IMR-90 (cell line): Measurements from ENCODE around the gene CRBN. TPM values are rescaled to one million over a fixed set of nuclear protein-coding genes. Genes with fewer than 3 reads are reported as not detected.

Experiments used
- ATAC-seq: fragments of 200-7000 bp; cut with Tn5 transposase; 2 replicates; pipeline ENCODE4 v1.9.1; 2020; ENCODE audit warnings: low read depth, mild to moderate bottlenecking, moderate library complexity
- BruUV-seq: library from RNA; stranded (reverse); fragments of 400-500 nt; replicated peaks from 2 replicates; lab custom pipeline; 2021; lab: Mats Ljungman, UMichigan
- CTCF ChIA-PET: fragments of 300-600 bp; formaldehyde crosslinking; extraction: SDS; loops from one replicate; lab custom pipeline; 2021; ENCODE audit warnings: antibody characterized with exemption; lab: Yijun Ruan, JAX
- POLR2A ChIA-PET: fragments of 300-600 bp; sonication (Branson Sonifier 250); formaldehyde crosslinking; loops from one replicate; lab custom pipeline; 2022; ENCODE audit warnings: antibody characterized with exemption; ENCODE audit not compliant: unreplicated experiment; lab: Charles Lee
- DNase-seq: peaks from one replicate; pipeline ENCODE4 v3.0.0; 2013
- H2AFZ ChIP-seq: replicated peaks from 2 replicates; pipeline ENCODE3; 2013; ENCODE audit warnings: low read length, mild to moderate bottlenecking; ENCODE audit not compliant: poor library complexity
- H2AK5ac ChIP-seq: 2 replicates; pipeline ENCODE4 v1.6.1; 2013; ENCODE audit warnings: low read depth, low read length, inconsistent platforms
- H2AK9ac ChIP-seq: replicated peaks from 2 replicates; pipeline ENCODE3; 2013; ENCODE audit warnings: mild to moderate bottlenecking, low read depth, low read length, moderate library complexity; ENCODE audit not compliant: poor library complexity
- H2BK120ac ChIP-seq: 2 replicates; pipeline ENCODE4 v1.6.1; 2013; ENCODE audit warnings: low read depth, low read length, inconsistent platforms
- H2BK15ac ChIP-seq: 3 replicates; pipeline ENCODE4 v1.6.1; 2013; ENCODE audit warnings: low read depth, low read length, inconsistent platforms
- H2BK20ac ChIP-seq: 2 replicates; pipeline ENCODE4 v1.6.1; 2013; ENCODE audit warnings: low read depth, mild to moderate bottlenecking, inconsistent platforms, low read length, moderate library complexity
- H2BK5ac ChIP-seq: 2 replicates; pipeline ENCODE4 v1.6.1; 2013; ENCODE audit warnings: mild to moderate bottlenecking, low read depth, low read length, inconsistent platforms; ENCODE audit not compliant: poor library complexity, severe bottlenecking
- H3K14ac ChIP-seq: replicated peaks from 2 replicates; pipeline ENCODE4 v1.6.1; 2013; ENCODE audit warnings: low read depth, low read length, inconsistent platforms
- H3K18ac ChIP-seq: 2 replicates; pipeline ENCODE4 v1.6.1; 2013; ENCODE audit warnings: low read depth, low read length, control low read depth
- H3K23ac ChIP-seq: 2 replicates; pipeline ENCODE4 v1.6.1; 2013; ENCODE audit warnings: low read depth, low read length, inconsistent platforms
- H3K27ac ChIP-seq: 2 replicates; pipeline ENCODE4 v1.5.1; 2013; ENCODE audit warnings: mild to moderate bottlenecking, control low read depth, low read length; ENCODE audit not compliant: insufficient read depth
- H3K27me3 ChIP-seq: 2 replicates; pipeline ENCODE4 v1.6.1; 2013; ENCODE audit warnings: low read length; ENCODE audit not compliant: control insufficient read depth, insufficient read depth
- H3K36me3 ChIP-seq: 2 replicates; pipeline ENCODE4 v1.6.1; 2013; ENCODE audit warnings: low read length, mixed read lengths; ENCODE audit not compliant: control insufficient read depth, insufficient read depth
- H3K4ac ChIP-seq: 2 replicates; pipeline ENCODE4 v1.6.1; 2013; ENCODE audit warnings: low read depth, low read length, inconsistent platforms
- H3K4me1 ChIP-seq: 2 replicates; pipeline ENCODE4 v1.6.1; 2013; ENCODE audit warnings: low read length, mixed read lengths; ENCODE audit not compliant: control insufficient read depth, insufficient read depth
- H3K4me2 ChIP-seq: 2 replicates; pipeline ENCODE4 v1.6.1; 2013; ENCODE audit warnings: low read depth, mild to moderate bottlenecking, control low read depth, low read length, moderate library complexity
- H3K4me3 ChIP-seq: 2 replicates; pipeline ENCODE4 v1.5.1; 2013; ENCODE audit warnings: low read depth, mild to moderate bottlenecking, control low read depth, low read length, moderate library complexity; ENCODE audit not compliant: insufficient read depth
- H3K56ac ChIP-seq: 2 replicates; pipeline ENCODE4 v1.6.1; 2013; ENCODE audit warnings: low read length, inconsistent platforms; ENCODE audit not compliant: insufficient read depth; ENCODE audit errors: extremely low read depth
- H3K79me1 ChIP-seq, 2 experiments: 2 replicates each; pipeline ENCODE4 v1.6.1; 2013; ENCODE audit warnings: low read length in 2 of 2, inconsistent platforms in 1 of 2, low read depth in 1 of 2
- H3K9ac ChIP-seq: 2 replicates; pipeline ENCODE4 v1.6.1; 2013; ENCODE audit warnings: low read depth, low read length, control low read depth
- H3K9me1 ChIP-seq: 2 replicates; pipeline ENCODE4 v1.6.1; 2013; ENCODE audit warnings: low read length, inconsistent platforms; ENCODE audit not compliant: insufficient read depth
- H3K9me3 ChIP-seq: 2 replicates; pipeline ENCODE4 v1.6.1; 2013; ENCODE audit warnings: low read length; ENCODE audit not compliant: control insufficient read depth, insufficient read depth
- H4K20me1 ChIP-seq: 2 replicates; pipeline ENCODE4 v1.6.1; 2013; ENCODE audit warnings: low read length, inconsistent platforms; ENCODE audit not compliant: insufficient read depth
- H4K5ac ChIP-seq: 2 replicates; pipeline ENCODE4 v1.6.1; 2013; ENCODE audit warnings: mild to moderate bottlenecking, low read depth, low read length, control low read depth
- H4K8ac ChIP-seq, 2 experiments: 2 replicates each; pipeline ENCODE4 v1.6.1; 2013; ENCODE audit warnings: low read depth in 2 of 2, low read length in 2 of 2, control low read depth in 1 of 2, inconsistent platforms in 1 of 2
- H4K91ac ChIP-seq: 2 replicates; pipeline ENCODE4 v1.6.1; 2013; ENCODE audit warnings: low read depth, low read length, inconsistent platforms; ENCODE audit not compliant: insufficient read depth
- BHLHE40 ChIP-seq: fragments of 150-350 bp; IDR thresholded peaks from 2 replicates; pipeline ENCODE4 v1.6.1; 2016; ENCODE audit warnings: mild to moderate bottlenecking, low read depth, low read length
- CEBPB ChIP-seq: IDR thresholded peaks from 2 replicates; pipeline ENCODE4 v1.6.1; 2012; ENCODE audit warnings: low read depth, low read length, improper control_type of control experiment
- CHD1 ChIP-seq: IDR thresholded peaks from 2 replicates; pipeline ENCODE4 v1.6.1; 2012; ENCODE audit warnings: low read depth, low read length, improper control_type of control experiment
- FOS ChIP-seq: fragments of 150-350 bp; IDR thresholded peaks from 2 replicates; pipeline ENCODE4 v1.6.1; 2016; ENCODE audit warnings: low read depth, low read length
- MAFK ChIP-seq: IDR thresholded peaks from 2 replicates; pipeline ENCODE4 v1.6.1; 2012; ENCODE audit warnings: low read depth, low read length, improper control_type of control experiment
- MAZ ChIP-seq: IDR thresholded peaks from 2 replicates; pipeline ENCODE4 v1.6.1; 2012; ENCODE audit warnings: low read depth, mild to moderate bottlenecking, low read length, improper control_type of control experiment, moderate library complexity, borderline replicate concordance
- MXI1 ChIP-seq: IDR thresholded peaks from 2 replicates; pipeline ENCODE4 v1.6.1; 2012; ENCODE audit warnings: low read depth, mild to moderate bottlenecking, low read length, moderate library complexity, borderline replicate concordance
- NFE2L2 ChIP-seq: fragments of 150-350 bp; IDR thresholded peaks from 2 replicates; pipeline ENCODE4 v1.6.1; 2016; ENCODE audit warnings: low read depth, mild to moderate bottlenecking, low read length
- POLR2A ChIP-seq: IDR thresholded peaks from 2 replicates; pipeline ENCODE4 v1.6.1; 2012; ENCODE audit warnings: mild to moderate bottlenecking, low read depth, low read length
- RAD21 ChIP-seq: IDR thresholded peaks from 2 replicates; pipeline ENCODE4 v1.6.1; 2012; ENCODE audit warnings: low read length, improper control_type of control experiment
- RCOR1 ChIP-seq: IDR thresholded peaks from 2 replicates; pipeline ENCODE4 v1.6.1; 2012; ENCODE audit warnings: mild to moderate bottlenecking, low read length, improper control_type of control experiment; ENCODE audit not compliant: insufficient replicate concordance
- RFX5 ChIP-seq: IDR thresholded peaks from 2 replicates; pipeline ENCODE4 v1.8.0; 2012; ENCODE audit warnings: low read depth, mild to moderate bottlenecking, low read length, moderate library complexity
- SMC3 ChIP-seq: fragments of 150-350 bp; IDR thresholded peaks from 2 replicates; pipeline ENCODE4 v1.6.1; 2016; ENCODE audit warnings: low read depth, mild to moderate bottlenecking, antibody characterized with exemption, low read length, moderate library complexity
- WGBS, 2 experiments: methylation state at CpG; one replicate each; pipeline versions ENCODE4 v1.1.5 to v1.1.7; 2013; ENCODE audit warnings: missing lambda C conversion rate in 2 of 2; ENCODE audit not compliant: insufficient read length in 1 of 2; ENCODE audit errors: extremely low coverage in 2 of 2; 5-methylcytosine and 5-hydroxymethylcytosine counted together
- dilution Hi-C: fragments of 300-500 bp; cut with HindIII; formaldehyde crosslinking; loops from one replicate; pipeline ENCODE4 v1.14.3; 2018; ENCODE audit warnings: low sequenced_read_pairs; ENCODE audit not compliant: unreplicated experiment
- in situ Hi-C: fragments of 300-500 bp; cut with MboI; formaldehyde crosslinking; loops from 3 replicates; pipeline ENCODE4 v1.14.3; 2019; ENCODE audit warnings: low sequenced_read_pairs, inconsistent platforms, mixed read lengths
- intact Hi-C: fragments of 100-400 bp; cut with micrococcal nuclease; formaldehyde crosslinking; loops from 2 replicates; pipeline ENCODE4 v1.10.0; 2022
- polyA plus RNA-seq, 3 experiments: library from polyadenylated mRNA; depleted of rRNA; stranded (reverse); fragments of >200 nt; gene quantifications; 2 replicates each; pipeline ENCODE4 v1.2.3, GENCODE V29; 2012; ENCODE audit warnings: low replicate concordance in 1 of 3
- total RNA-seq: library from RNA; depleted of rRNA; stranded (reverse); fragments of >200 nt; gene quantifications from 2 replicates; pipeline ENCODE4 v1.2.3, GENCODE V29; 2012
- TF ChIP-seq, protein P1 (sequence below): conservative IDR thresholded peaks from 2 replicates; pipeline ENCODE4 v1.5.1; 2012; ENCODE audit warnings: mild to moderate bottlenecking, low read depth, low read length, improper control_type of control experiment
- TF ChIP-seq, protein P2 (sequence below): fragments of 150-350 bp; IDR thresholded peaks from 2 replicates; pipeline ENCODE4 v1.6.1; 2016; ENCODE audit warnings: low read depth, mild to moderate bottlenecking, low read length, moderate library complexity, borderline replicate concordance
- TF ChIP-seq, protein P3 (sequence below): fragments of 150-350 bp; IDR thresholded peaks from 2 replicates; pipeline ENCODE4 v1.6.1; 2017; ENCODE audit warnings: mild to moderate bottlenecking, antibody characterized with exemption, low read length, low read depth

Gene CRBN
- total and polyA plus RNA-seq, 2 of the 4 experiments (the other 2 are of a cell fraction), result 21.8 to 33.9 TPM

DNA sequence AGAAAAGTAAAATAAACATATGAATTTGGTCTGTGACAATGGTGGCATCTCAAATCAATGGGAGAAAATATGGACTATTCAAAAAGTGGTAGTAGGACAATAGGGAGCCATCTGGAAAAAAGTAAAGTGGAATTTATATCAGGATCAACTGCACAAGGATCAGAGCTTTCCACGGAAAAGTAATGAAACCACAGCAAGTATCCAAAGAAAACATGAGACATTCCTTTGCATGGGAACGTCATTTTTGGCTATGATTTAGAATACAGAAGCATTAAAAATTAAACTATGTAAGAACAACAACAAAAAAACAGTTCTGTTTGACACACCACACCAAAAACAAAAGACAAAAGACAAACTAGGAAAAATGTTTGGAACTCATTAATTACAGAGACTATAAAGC lies 18.7 kb downstream of the CRBN start:
- H3K36me3 ChIP-seq, result peaks cover 17% of the 10 kb centered on the region
- H3K56ac ChIP-seq, result no peak overlapping the region
- H2BK15ac ChIP-seq, result no peak overlapping the region
- in situ Hi-C loops, result no loop called here
- H3K4me2 ChIP-seq, result no peak overlapping the region
- intact Hi-C loops, result no loop called here
- ChIA-PET POLR2A (interaction anchor here (0.7 kb wide), 1 partner anchor 139 kb away, joined by 3 read pairs; no protein-coding TSS in a partner anchor), CTCF (interaction anchor here (0.9 kb wide), 1 partner anchor 9 kb away, joined by 3 read pairs; no protein-coding TSS in a partner anchor)
- H3K9me3 ChIP-seq, result no peaks in the 10 kb centered on the region
- no peaks in the 10 kb centered on the region for H3K4me1 ChIP-seq
- no TSS peak for BruUV-seq
- H2AFZ ChIP-seq, result no peak overlapping the region
- no CpG with 5 or more reads among the region's 2 CpGs for WGBS, 2 experiments
- no peak for TF ChIP-seq MAZ
- no peak for TF ChIP-seq POLR2A
- no peak for TF ChIP-seq RAD21
- TF ChIP-seq CEBPB, result no peak
- no peak for TF ChIP-seq SMC3
- TF ChIP-seq RCOR1, result no peak
- TF ChIP-seq BHLHE40, result no peak
- TF ChIP-seq, protein P1, sequence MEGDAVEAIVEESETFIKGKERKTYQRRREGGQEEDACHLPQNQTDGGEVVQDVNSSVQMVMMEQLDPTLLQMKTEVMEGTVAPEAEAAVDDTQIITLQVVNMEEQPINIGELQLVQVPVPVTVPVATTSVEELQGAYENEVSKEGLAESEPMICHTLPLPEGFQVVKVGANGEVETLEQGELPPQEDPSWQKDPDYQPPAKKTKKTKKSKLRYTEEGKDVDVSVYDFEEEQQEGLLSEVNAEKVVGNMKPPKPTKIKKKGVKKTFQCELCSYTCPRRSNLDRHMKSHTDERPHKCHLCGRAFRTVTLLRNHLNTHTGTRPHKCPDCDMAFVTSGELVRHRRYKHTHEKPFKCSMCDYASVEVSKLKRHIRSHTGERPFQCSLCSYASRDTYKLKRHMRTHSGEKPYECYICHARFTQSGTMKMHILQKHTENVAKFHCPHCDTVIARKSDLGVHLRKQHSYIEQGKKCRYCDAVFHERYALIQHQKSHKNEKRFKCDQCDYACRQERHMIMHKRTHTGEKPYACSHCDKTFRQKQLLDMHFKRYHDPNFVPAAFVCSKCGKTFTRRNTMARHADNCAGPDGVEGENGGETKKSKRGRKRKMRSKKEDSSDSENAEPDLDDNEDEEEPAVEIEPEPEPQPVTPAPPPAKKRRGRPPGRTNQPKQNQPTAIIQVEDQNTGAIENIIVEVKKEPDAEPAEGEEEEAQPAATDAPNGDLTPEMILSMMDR, result no peak
- TF ChIP-seq FOS, result no peak
- TF ChIP-seq, protein P2, sequence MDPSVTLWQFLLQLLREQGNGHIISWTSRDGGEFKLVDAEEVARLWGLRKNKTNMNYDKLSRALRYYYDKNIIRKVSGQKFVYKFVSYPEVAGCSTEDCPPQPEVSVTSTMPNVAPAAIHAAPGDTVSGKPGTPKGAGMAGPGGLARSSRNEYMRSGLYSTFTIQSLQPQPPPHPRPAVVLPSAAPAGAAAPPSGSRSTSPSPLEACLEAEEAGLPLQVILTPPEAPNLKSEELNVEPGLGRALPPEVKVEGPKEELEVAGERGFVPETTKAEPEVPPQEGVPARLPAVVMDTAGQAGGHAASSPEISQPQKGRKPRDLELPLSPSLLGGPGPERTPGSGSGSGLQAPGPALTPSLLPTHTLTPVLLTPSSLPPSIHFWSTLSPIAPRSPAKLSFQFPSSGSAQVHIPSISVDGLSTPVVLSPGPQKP, result no peak
- TF ChIP-seq MXI1, result no peak
- TF ChIP-seq MAFK, result no peak
- TF ChIP-seq RFX5, result no peak
- TF ChIP-seq NFE2L2, result no peak
- TF ChIP-seq, protein P3, sequence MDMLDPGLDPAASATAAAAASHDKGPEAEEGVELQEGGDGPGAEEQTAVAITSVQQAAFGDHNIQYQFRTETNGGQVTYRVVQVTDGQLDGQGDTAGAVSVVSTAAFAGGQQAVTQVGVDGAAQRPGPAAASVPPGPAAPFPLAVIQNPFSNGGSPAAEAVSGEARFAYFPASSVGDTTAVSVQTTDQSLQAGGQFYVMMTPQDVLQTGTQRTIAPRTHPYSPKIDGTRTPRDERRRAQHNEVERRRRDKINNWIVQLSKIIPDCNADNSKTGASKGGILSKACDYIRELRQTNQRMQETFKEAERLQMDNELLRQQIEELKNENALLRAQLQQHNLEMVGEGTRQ, result no peak
- no peak for TF ChIP-seq CHD1
- no peaks in the 10 kb centered on the region for H3K9me1 ChIP-seq
- H3K79me1 ChIP-seq, result peaks cover 0 to 2% of the 10 kb centered on the region in 2 experiments; a peak in 1 of 4 replicates
- H2AK5ac ChIP-seq, result no peak overlapping the region
- no peak overlapping the region for H2BK20ac ChIP-seq
- no peak overlapping the region for H3K4ac ChIP-seq
- no peak overlapping the region for H3K4me3 ChIP-seq
- no peak overlapping the region for H2BK120ac ChIP-seq
- no peak overlapping the region for H3K18ac ChIP-seq
- no peak overlapping the region for H4K91ac ChIP-seq
- H3K14ac ChIP-seq, result no peak overlapping the region
- dilution Hi-C loops, result no loop called here
- no peak overlapping the region for H4K8ac ChIP-seq
- H3K9ac ChIP-seq, result no peak overlapping the region
- H2AK9ac ChIP-seq, result no peak overlapping the region
- no peak overlapping the region for H2BK5ac ChIP-seq
- DNase-seq, result no peak
- no peaks in the 10 kb centered on the region for H4K20me1 ChIP-seq
- no peak overlapping the region for H3K23ac ChIP-seq
- ATAC-seq, result no peak
- H3K27ac ChIP-seq, result no peak overlapping the region
- no peaks in the 10 kb centered on the region for H3K27me3 ChIP-seq
- no peak overlapping the region for H4K5ac ChIP-seq
